ENCODE results near the gene PCID2. TPM values are rescaled to one million over a fixed set of nuclear protein-coding genes. Genes with fewer than 3 reads are reported as not detected.

Gene PCID2
- total and polyA plus RNA-seq, 2 donors, result 39.9 to 70.4 TPM

DNA sequence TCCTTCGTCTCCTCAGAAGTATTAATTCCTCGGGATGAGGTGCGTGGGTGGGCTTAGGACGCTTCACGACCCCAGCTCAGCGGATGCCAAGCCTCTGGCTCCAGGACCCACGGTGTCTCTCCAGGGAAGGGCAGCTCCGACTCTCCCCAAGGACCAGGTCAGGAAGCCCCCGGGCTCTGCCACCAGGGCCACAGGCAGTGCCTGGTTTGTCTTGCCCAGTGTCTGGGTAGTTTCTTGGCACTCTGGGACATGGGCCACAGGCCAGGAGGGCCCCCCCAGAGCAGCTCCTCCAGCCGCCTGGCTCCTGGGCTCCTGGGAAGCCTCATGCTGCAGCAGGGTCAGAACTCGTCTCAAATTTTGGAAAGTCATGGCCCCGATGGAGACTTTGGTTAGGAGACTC lies 47.5 kb downstream of the PCID2 start:
- no peak for DNase-seq (ENCODE audit: extremely low spot score)
- WGBS, result 61% methylated on average over 12 of the region's 12 CpGs
- no peak overlapping the region for H3K4me3 ChIP-seq (ENCODE audit: low read depth, low read length)
- no peak overlapping the region for H3K27ac ChIP-seq (ENCODE audit: low read depth)
- no peaks in the 10 kb centered on the region for H3K4me1 ChIP-seq (ENCODE audit: insufficient read depth)
- H3K36me3 ChIP-seq (ENCODE audit: insufficient read depth), result no peaks in the 10 kb centered on the region

DNA sequence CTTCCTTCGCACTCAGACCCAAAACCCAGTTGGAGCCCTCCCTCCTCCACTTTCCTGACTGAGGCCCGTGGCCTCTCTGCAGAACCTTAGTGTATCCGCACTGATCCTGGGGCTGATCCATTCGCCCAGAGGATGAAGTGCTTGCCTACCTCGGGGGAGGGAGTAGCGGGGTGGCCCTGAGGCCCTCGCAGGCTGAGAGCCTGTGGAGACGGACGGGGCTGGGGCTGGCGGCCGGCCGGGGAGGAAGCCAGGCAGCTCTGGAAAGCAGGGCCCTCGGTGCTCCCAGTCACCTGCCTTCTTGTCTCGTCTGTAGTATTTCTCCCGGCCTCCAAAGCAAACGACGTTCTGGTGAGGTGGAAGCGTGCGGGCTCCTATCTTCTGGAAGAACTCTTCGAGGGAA lies 48.8 kb downstream of the PCID2 start:
- WGBS, result 80% methylated on average over 20 of the region's 20 CpGs
- H3K4me3 ChIP-seq (ENCODE audit: low read depth, low read length), result no peak overlapping the region
- H3K36me3 ChIP-seq (ENCODE audit: insufficient read depth), result no peaks in the 10 kb centered on the region
- no peak for DNase-seq (ENCODE audit: extremely low spot score)
- no peak overlapping the region for H3K27ac ChIP-seq (ENCODE audit: low read depth)
- H3K4me1 ChIP-seq (ENCODE audit: insufficient read depth), result no peaks in the 10 kb centered on the region

DNA sequence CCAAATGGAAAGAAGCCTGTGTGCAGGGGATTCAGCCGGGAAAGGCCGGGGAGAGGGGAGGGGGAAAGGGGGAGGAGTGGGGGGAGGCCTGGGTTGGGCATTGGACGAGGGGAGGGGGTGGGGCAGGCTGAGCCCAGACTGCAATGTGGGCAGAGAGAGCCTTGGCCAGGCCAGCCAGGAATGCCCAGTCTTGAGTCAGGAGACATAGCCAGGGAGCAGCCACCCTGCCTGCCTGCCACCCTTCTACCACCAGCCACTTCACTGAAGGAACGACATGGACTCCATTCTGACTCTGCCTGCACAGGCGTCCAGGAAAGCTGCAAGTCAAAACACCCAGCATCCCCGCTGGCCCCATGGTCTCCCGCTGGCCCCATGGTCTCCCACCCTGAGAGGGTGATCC lies 49.5 kb downstream of the PCID2 start:
- no peaks in the 10 kb centered on the region for H3K36me3 ChIP-seq (ENCODE audit: insufficient read depth)
- no peak overlapping the region for H3K27ac ChIP-seq (ENCODE audit: low read depth)
- WGBS, result 53% methylated on average over 7 of the region's 7 CpGs
- no peak for DNase-seq (ENCODE audit: extremely low spot score)
- no peak overlapping the region for H3K4me3 ChIP-seq (ENCODE audit: low read depth, low read length)
- no peaks in the 10 kb centered on the region for H3K4me1 ChIP-seq (ENCODE audit: insufficient read depth)

DNA sequence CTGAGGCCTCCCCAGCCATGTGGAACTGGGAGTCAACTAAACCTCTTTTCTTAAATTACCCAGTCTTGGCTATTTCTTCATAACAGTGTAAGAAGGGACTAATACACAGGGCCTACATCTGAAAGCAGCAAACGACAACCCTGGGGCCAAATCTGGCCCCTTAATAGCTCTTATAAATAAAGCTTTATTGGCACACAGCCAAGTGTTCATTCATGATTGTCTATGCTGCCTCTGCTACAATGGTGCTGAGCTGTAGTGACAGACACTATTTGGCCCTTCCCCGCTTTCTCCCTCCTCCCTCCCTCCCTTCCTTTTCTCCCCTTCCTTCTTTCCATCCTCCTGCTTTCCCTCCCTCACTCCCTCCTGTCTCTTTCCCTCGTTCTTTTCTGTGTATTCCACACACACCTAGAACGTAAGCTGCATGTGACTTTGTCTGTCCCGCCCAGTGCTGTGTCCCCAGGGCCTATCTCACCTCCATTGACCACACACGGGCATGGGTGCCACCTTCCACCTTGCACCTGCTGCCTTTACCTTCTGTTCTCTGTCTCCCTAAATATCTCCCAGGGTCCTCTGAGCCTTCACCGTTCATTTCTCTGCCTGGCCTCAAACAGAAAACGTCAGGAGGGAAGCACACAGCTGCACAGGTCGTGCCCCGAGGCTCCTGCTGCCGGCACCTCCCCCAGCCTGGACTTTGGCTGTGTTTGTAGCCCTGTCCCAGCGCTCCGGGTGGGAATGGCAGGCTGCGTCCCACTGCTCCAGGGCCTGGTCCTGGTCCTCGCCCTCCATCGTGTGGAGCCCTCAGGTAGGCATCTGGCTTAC lies 50.3 kb downstream of the PCID2 start, which contains the start of gene PROZ:
PROZ (plus strand) TSS at position 720 of the 819 bp plus-strand sequence; CDS start at position 733, 13 bp downstream.
- H3K4me3 ChIP-seq (ENCODE audit: low read depth, low read length), result no peak within 1 kb of the TSS
- H3K36me3 ChIP-seq (ENCODE audit: insufficient read depth), result no peaks in the 10 kb centered on the region
- H3K4me1 ChIP-seq (ENCODE audit: insufficient read depth), result no peaks in the 10 kb centered on the region
- DNase-seq (ENCODE audit: extremely low spot score), result no peak
- no peak within 1 kb of the TSS for H3K27ac ChIP-seq (ENCODE audit: low read depth)
- 53% methylated on average over 16 of the region's 16 CpGs for WGBS

DNA sequence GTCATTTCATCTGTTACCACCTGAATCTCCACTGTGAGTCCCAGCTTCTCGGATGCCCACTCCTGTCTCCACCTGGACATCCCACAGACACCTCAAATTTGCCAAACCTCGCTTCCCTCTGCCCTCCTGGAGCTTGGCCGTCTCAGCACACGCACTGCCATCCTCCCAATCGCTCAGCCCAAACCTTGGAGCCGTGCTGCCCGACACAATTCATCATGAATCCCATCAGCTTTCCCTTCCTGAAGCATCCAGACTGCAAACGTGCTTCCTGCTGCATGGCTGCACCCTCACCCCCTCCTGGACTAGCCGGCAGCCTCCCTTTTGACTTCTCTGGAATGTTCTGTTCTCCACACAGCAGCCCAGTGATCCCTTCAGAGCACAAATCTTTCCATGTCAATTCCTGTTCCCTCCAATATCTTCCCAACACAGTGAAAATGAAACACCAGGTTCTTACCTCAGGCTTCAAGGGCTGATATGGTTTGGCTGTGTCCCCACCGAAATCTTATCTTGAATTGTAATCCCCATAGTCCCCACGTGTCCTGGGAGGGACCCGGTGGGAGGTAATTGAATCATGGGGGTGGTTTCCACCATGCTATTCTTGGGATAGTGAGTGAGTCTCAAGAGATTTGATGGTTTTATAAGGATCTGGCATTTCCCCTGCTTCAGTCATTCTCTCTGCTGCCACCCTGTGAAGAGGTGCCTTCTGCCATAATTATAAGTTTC lies 51.1 kb downstream of the PCID2 start:
- Histone ChIP-seq H3K4me1 (ENCODE audit: insufficient read depth) (no peaks in the 10 kb centered on the region), H3K27ac (ENCODE audit: low read depth) (no peak overlapping the region), H3K36me3 (ENCODE audit: insufficient read depth) (no peaks in the 10 kb centered on the region), H3K4me3 (ENCODE audit: low read depth, low read length) (no peak overlapping the region)
- 60% methylated on average over 12 of the region's 12 CpGs for WGBS
- no peak for DNase-seq (ENCODE audit: extremely low spot score)

DNA sequence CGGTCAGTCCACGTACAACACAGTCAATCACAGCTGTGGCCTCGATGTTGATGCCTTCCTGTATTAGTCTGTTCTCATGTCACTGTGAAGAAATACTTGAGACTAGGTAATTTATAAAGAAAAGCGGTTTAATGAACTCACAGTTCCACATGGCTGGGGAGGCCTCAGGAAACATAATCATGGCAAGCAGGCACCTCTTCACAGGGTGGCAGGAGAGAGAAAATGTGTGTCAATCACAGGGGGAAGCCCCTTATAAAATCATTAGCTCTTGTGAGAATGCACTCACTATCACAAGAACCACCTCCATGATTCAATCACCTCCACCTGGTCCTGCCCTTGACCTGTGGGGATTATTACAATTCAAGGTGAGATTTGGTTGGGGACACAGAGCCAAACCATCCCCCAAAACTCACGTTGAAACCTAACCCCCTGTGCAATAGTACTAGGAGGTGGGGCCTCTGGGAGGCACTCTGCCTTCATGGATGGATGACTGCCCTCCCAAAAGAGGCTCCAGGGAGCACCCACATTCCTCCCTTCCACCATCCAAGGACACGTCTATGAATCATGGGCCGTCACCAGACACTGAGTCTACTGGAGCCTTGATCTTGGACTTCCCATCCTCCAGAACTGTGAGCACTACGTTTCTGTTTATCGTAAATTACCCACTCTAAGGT lies 52.4 kb downstream of the PCID2 start:
- Histone ChIP-seq H3K27ac (ENCODE audit: low read depth) (no peak overlapping the region), H3K36me3 (ENCODE audit: insufficient read depth) (no peaks in the 10 kb centered on the region), H3K4me1 (ENCODE audit: insufficient read depth) (no peaks in the 10 kb centered on the region), H3K4me3 (ENCODE audit: low read depth, low read length) (no peak overlapping the region)
- 81% methylated on average over 9 of the region's 9 CpGs for WGBS
- no peak for DNase-seq (ENCODE audit: extremely low spot score)

DNA sequence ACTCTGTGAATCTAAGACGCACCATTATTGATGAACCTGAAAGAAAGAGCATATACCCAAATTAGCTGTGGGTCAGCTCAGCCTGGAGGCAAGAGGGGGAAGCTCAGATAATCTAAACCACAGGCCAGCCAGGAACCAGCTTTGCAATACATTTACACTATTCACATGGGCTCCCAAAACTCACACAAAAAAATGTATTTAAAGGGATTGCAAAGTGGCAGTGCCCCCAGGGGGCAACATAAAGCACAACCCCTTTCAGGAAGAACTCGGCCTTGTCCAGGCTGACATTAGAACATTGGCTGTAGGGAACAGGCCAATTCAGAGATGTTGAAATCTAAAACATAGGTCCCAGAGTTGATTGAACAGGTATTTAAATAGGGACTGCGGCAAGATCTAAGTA lies 53.3 kb downstream of the PCID2 start:
- Histone ChIP-seq H3K36me3 (ENCODE audit: insufficient read depth) (no peaks in the 10 kb centered on the region), H3K4me3 (ENCODE audit: low read depth, low read length) (no peak overlapping the region), H3K4me1 (ENCODE audit: insufficient read depth) (no peaks in the 10 kb centered on the region), H3K27ac (ENCODE audit: low read depth) (no peak overlapping the region)
- no peak for DNase-seq (ENCODE audit: extremely low spot score)
- WGBS, result 86% methylated on average over 3 of the region's 3 CpGs

DNA sequence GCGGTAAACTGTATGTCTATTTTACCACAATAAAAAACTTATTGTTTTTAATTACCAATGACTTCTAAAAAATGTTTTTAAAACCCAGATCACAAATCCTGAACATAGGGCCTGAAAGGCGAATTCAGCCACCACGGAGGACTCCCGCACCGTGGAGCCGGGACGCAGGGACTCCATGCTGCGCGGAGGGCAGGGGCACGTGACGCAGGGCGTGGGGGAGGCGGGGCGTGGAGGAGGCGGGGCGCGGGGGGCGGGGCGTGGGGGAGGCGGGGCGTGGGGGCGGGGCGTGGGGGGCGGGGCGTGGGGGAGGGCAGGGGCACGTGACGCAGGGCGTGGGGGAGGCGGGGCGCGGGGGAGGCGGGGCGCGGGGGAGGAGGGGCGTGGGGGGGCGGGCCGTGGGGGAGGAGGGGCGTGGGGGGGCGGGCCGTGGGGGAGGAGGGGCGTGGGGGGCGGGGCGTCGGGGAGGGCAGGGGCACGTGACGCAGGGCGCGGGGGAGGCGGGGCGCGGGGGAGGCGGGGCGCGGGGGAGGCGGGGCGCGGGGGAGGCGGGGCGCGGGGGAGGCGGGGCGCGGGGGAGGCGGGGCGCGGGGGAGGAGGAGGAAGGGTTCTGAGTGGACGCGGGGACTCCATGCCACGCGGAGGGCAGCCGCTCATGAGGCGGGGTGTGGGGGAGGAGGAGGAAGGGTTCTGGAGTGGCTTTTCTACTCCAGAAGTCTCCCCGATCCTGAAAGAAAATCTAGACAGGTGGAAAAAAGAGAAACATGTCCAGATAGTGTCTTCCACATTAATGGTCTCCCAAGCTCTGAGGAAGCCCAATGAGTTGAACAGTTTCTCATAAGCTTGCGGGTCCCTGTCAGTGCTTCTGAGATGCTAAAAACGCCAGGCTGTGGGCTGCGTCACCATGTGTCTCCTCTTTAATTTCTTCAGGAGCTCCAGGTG lies 54.4 kb downstream of the PCID2 start:
- no peak for DNase-seq (ENCODE audit: extremely low spot score)

DNA sequence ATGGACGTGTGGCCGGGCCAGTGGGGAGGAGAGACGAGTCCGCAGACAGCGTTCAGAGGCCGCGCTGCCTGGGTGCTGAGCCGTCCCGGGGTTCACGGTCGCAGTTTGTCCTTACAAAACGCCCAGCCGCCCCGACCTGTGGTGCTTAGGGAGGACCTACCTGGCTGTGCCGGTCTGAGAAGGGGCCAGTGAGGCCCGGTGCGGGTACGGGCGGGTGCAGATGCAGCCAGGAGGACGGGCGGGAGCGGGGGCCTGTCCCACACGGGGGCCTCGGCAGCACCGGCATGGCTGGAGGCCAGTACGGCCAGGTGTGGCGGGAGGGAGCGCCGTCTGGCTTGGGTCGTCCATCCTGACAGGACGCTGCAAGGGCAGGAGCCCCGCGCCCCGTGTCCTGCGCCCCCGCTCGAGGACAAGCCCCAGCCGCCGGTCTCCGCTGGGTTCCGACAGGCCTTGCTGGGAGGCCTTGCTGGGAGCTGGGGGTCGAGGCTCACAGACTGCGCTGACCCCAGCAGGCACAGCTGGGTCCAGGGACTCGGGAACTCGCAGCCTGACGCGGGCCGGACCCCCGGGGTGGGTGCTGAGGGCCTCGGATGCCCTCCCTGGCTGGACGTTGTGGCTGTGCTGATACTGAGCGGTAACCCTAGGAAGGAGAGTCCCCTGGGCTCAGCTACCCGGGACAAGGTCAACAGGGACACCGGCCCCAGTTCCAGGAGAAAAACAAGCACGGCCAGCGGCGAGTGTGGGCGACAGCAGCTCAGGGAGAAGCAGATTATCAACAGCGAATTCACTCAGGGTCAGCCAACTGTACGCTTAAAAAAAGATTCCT lies 55.3 kb downstream of the PCID2 start:
- no peaks in the 10 kb centered on the region for H3K4me1 ChIP-seq (ENCODE audit: insufficient read depth)
- no peak for DNase-seq (ENCODE audit: extremely low spot score)
- peak overlapping the region; percentile 38 for H3K4me3 ChIP-seq (ENCODE audit: low read depth, low read length)
- 16% methylated on average over 60 of the region's 60 CpGs for WGBS
- no peaks in the 10 kb centered on the region for H3K36me3 ChIP-seq (ENCODE audit: insufficient read depth)
- peak overlapping the region; percentile 5 for H3K27ac ChIP-seq (ENCODE audit: low read depth)

More for the DNA sequence above, 54.4 kb downstream of the PCID2 start:
- H3K4me1 ChIP-seq (ENCODE audit: insufficient read depth), result no peaks in the 10 kb centered on the region
- no peaks in the 10 kb centered on the region for H3K36me3 ChIP-seq (ENCODE audit: insufficient read depth)
- WGBS, result 4% methylated on average over 56 of the region's 76 CpGs
- no peak overlapping the region for H3K4me3 ChIP-seq (ENCODE audit: low read depth, low read length)
- no peak overlapping the region for H3K27ac ChIP-seq (ENCODE audit: low read depth)

DNA sequence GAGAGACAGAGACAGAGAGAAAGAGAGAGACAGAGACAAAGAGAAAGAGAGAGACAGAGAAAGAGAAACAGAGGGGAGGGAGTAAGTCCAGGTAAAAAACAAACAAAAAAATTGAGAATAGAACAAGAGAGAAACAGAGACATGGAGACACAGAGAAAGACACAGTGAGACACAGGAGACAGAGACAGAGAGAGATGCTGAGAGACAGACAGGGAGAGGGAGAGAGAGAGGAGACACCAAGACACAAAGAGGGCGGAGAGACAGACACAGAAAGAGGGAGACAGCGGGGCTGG lies 55.8 kb downstream of the PCID2 start:
- H3K27ac ChIP-seq (ENCODE audit: low read depth), result no peak overlapping the region
- H3K4me3 ChIP-seq (ENCODE audit: low read depth, low read length), result no peak overlapping the region
- no peak for DNase-seq (ENCODE audit: extremely low spot score)
- WGBS, result 33% methylated on average over 2 of the region's 2 CpGs
- H3K36me3 ChIP-seq (ENCODE audit: insufficient read depth), result no peaks in the 10 kb centered on the region
- no peaks in the 10 kb centered on the region for H3K4me1 ChIP-seq (ENCODE audit: insufficient read depth)

DNA sequence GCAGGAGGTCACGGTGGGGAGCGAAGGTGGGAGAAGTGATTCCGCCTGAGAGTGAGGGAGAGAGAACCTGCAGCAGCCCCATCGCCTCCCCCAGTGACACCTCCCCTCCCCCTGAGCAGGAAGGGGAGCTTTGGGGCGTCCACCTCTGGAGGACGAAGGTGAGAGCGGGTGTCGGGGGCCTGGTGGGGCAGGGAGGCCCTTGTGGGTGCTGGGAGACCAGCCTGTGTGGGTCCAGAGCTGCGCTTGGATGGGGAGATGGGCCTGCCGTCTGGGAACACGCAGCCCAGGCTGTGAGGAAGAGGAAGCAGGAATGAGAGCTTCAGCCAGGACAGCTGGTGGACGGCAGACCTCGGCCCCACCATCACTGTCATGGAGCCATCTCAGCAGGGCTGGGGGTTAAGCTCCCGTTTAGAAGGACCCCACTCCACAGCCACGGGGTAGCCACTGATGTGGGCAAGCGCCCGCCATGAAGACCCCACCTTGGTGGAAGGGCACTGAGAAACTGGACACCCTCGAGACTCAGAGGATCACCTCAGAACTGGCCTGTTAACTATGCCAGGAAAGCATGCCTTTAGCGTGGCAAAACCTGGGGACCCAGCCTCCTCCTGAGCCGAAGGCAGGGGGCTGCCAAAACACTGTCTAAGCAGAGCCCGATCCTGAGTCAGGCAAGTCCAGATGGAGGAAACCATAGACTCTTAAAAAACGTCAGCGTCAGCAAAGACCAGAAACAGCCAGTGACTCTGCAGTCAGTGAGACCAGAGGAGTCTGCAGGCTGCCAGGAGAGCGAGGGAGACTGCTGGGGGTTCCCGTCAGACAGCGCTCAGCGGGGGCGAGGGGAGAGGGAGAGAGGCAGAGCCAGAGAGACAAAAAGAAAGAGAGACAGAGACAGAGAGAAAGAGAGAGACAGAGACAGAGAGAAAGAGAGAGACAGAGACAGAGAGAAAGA lies 56.5 kb downstream of the PCID2 start:
- H3K27ac ChIP-seq (ENCODE audit: low read depth), result no peak overlapping the region
- H3K4me3 ChIP-seq (ENCODE audit: low read depth, low read length), result no peak overlapping the region
- H3K36me3 ChIP-seq (ENCODE audit: insufficient read depth), result no peaks in the 10 kb centered on the region
- WGBS, result 63% methylated on average over 28 of the region's 28 CpGs
- DNase-seq (ENCODE audit: extremely low spot score), result no peak
- H3K4me1 ChIP-seq (ENCODE audit: insufficient read depth), result no peaks in the 10 kb centered on the region

Data from urinary bladder (tissue), 4 donors.